T-cell (primary cell): ENCODE measurements around the gene PKIB. TPM values are rescaled to one million over a fixed set of nuclear protein-coding genes. Genes with fewer than 3 reads are reported as not detected.

Experiments used
- total RNA-seq, 35 experiments: library from RNA in 6 of 35; stranded (reverse) in 6 of 35; fragments of 120-200 nt in 1 of 35; gene quantifications; one replicate each; pipeline versions ENCODE4 v1.2.1 to v1.2.4 and lab custom pipeline; 2013 to 2026

PKIB gene
- total RNA-seq, 5 donors from 2014 or later (not counting 1 experiment from before 2014, with no cell fraction given) = 0.47 to 2.1 (median 1.1) TPM

Other genes starting within 250 kb of the PKIB start
- gene HSF2, start 210.8 kb upstream of the PKIB start, total RNA-seq = 10 to 100 TPM; 14.9 to 34.5 (median 16.5) TPM
- gene SERINC1, start 138.6 kb upstream of the PKIB start, total RNA-seq = 100 to 1,000 TPM; 110 to 121 (median 116) TPM
- not detected for gene FABP7, start 169.3 kb downstream of the PKIB start, total RNA-seq
- under 1 TPM in 1 of 5 donors, not detected in 4; 0.16 TPM for gene SMPDL3A, start 178.9 kb downstream of the PKIB start, total RNA-seq